SH-SY5Y (cell line): ENCODE data around the gene PPA1.

Experiments used
- GATA2 ChIP-seq: IDR thresholded peaks from 2 replicates; pipeline ENCODE4 v1.6.1; 2011; ENCODE audit warnings: mild to moderate bottlenecking, low read depth, low read length
- GATA3 ChIP-seq: IDR thresholded peaks from 2 replicates; pipeline ENCODE4 v1.6.1; 2011; ENCODE audit warnings: low read depth, mild to moderate bottlenecking, low read length, moderate library complexity

DNA sequence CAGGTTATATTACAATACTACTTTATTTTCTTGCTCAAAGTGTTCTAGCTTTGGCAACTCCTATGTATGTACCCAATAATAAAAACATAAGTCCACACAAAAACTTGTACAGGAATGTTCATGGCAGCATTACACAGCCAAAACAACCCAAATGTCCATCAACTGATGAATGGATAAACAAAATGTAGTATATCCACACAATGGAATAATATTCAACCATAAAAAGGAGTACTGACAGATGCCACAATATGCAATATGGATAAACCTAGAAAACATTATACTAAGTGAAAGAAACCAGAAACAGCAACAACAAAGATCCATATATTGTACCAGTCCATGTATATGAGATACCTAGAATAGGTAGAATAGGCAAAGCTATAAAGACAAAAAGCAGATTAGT is 21.0 kb downstream of the PPA1 start:
- TF ChIP-seq GATA2 (no peak), GATA3 (no peak)
